ENCODE results near the gene ADORA1. TPM values are rescaled to one million over a fixed set of nuclear protein-coding genes. Genes with fewer than 3 reads are reported as not detected.

Gene ADORA1
- total RNA-seq, 1 donor from 2014 or later, result 7.0 TPM

- no peak for DNase-seq (ENCODE audit: low read depth)
- no peak for TF ChIP-seq CTCF (IDR thresholded peaks at IDR 0.05; ENCODE audit: insufficient read depth, low read length, poor library complexity, severe bottlenecking)
- peaks cover 2% of the 10 kb centered on the region for H3K36me3 ChIP-seq (ENCODE audit: control insufficient read depth, insufficient read depth, low read length)
Observed at GRCh38 chr1:203163891-203164635, 36.5 kb downstream of the ADORA1 start.

GRCh38 chr1:203165101-203165799, 37.7 kb downstream of the ADORA1 start:
- H3K27me3 ChIP-seq (ENCODE audit: control insufficient read depth, insufficient read depth, low read length), result no peaks in the 10 kb centered on the region
- no peak for TF ChIP-seq CTCF (IDR thresholded peaks at IDR 0.05; ENCODE audit: insufficient read depth, low read length, poor library complexity, severe bottlenecking)
- DNase-seq (ENCODE audit: low read depth), result no peak
- H3K36me3 ChIP-seq (ENCODE audit: control insufficient read depth, insufficient read depth, low read length), result peaks cover 2% of the 10 kb centered on the region
- no peak overlapping the region for H3K4me3 ChIP-seq (ENCODE audit: low read depth, low read length)

More at GRCh38 chr1:203163891-203164635, 36.5 kb downstream of the ADORA1 start:
- no peaks in the 10 kb centered on the region for H3K27me3 ChIP-seq (ENCODE audit: control insufficient read depth, insufficient read depth, low read length)
- H3K4me3 ChIP-seq (ENCODE audit: low read depth, low read length), result no peak overlapping the region

DNA sequence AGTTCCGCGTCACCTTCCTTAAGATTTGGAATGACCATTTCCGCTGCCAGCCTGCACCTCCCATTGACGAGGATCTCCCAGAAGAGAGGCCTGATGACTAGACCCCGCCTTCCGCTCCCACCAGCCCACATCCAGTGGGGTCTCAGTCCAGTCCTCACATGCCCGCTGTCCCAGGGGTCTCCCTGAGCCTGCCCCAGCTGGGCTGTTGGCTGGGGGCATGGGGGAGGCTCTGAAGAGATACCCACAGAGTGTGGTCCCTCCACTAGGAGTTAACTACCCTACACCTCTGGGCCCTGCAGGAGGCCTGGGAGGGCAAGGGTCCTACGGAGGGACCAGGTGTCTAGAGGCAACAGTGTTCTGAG, 38.3 kb downstream of the ADORA1 start:
- H3K36me3 ChIP-seq (ENCODE audit: control insufficient read depth, insufficient read depth, low read length), result peaks cover 2% of the 10 kb centered on the region
- TF ChIP-seq CTCF (IDR thresholded peaks at IDR 0.05; ENCODE audit: insufficient read depth, low read length, poor library complexity, severe bottlenecking), result no peak
- H3K4me3 ChIP-seq (ENCODE audit: low read depth, low read length), result no peak overlapping the region
- no peak for DNase-seq (ENCODE audit: low read depth)
- H3K27me3 ChIP-seq (ENCODE audit: control insufficient read depth, insufficient read depth, low read length), result no peaks in the 10 kb centered on the region

GRCh38 chr1:203166192-203166940, 38.8 kb downstream of the ADORA1 start:
- Histone ChIP-seq H3K4me3 (ENCODE audit: low read depth, low read length) (no peak overlapping the region), H3K27me3 (ENCODE audit: control insufficient read depth, insufficient read depth, low read length) (no peaks in the 10 kb centered on the region), H3K36me3 (ENCODE audit: control insufficient read depth, insufficient read depth, low read length) (peaks cover 2% of the 10 kb centered on the region)
- TF ChIP-seq CTCF (IDR thresholded peaks at IDR 0.05; ENCODE audit: insufficient read depth, low read length, poor library complexity, severe bottlenecking), result peak; percentile 13
- DNase-seq (ENCODE audit: low read depth), result no peak

DNA sequence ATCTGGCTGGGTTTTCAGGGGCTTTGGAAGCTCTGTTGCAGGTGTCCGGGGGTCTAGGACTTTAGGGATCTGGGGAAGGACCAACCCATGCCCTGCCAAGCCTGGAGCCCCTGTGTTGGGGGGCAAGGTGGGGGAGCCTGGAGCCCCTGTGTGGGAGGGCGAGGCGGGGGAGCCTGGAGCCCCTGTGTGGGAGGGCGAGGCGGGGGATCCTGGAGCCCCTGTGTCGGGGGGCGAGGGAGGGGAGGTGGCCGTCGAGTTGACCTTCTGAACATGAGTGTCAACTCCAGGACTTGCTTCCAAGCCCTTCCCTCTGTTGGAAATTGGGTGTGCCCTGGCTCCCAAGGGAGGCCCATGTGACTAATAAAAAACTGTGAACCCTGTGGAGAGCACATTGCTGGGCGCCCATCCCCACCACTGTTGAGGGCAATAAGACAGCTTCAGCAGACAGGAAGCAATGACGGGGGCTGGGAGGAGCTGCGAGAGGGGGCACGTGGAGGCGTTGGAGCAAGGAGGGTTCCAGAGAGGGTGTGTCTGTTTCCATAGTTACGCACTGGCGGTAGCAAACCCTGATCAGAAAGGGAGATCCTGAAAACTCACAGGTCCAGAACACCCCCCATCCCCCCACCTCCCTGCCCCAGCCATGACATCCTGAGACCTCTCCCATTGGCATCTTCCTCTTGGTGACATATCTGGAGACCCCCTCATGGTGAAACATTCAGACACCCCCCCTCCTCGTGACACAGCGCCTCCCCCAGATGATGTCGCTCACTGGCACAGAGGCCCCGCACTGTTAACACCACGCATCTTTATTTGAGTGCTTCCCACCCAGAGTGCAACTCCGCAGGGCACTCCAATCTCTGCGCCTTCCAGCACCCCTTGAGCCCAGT, 39.7 kb downstream of the ADORA1 start:
- DNase-seq (ENCODE audit: low read depth), result no peak
- no peak overlapping the region for H3K4me3 ChIP-seq (ENCODE audit: low read depth, low read length)
- H3K27me3 ChIP-seq (ENCODE audit: control insufficient read depth, insufficient read depth, low read length), result no peaks in the 10 kb centered on the region
- TF ChIP-seq CTCF (IDR thresholded peaks at IDR 0.05; ENCODE audit: insufficient read depth, low read length, poor library complexity, severe bottlenecking), result no peak
- peaks cover 2% of the 10 kb centered on the region for H3K36me3 ChIP-seq (ENCODE audit: control insufficient read depth, insufficient read depth, low read length)

Measured in kidney epithelial cell (primary cell).